Activated CD4-positive, CD25-positive, alpha-beta regulatory T cell treated with anti-CD3 and anti-CD28 coated beads, Interleukin-2, amount 50 U/mL, for 24 hours (primary cell): ENCODE measurements around the gene DUSP1.
"Not testable (repeated sequence)": the region's sequence is repeated elsewhere in the genome, so short reads cannot be mapped to it uniquely, and the experiment has no call there.

Experiments used
- ATAC-seq, 2 donors: fragments of 150-1000 bp; cut with Tn5 transposase; one replicate each; pipeline ENCODE4 v1.10.0; 2021; ENCODE audit warnings: mild to moderate bottlenecking in 1 of 2, moderate library complexity in 1 of 2

The DUSP1 gene

DNA sequence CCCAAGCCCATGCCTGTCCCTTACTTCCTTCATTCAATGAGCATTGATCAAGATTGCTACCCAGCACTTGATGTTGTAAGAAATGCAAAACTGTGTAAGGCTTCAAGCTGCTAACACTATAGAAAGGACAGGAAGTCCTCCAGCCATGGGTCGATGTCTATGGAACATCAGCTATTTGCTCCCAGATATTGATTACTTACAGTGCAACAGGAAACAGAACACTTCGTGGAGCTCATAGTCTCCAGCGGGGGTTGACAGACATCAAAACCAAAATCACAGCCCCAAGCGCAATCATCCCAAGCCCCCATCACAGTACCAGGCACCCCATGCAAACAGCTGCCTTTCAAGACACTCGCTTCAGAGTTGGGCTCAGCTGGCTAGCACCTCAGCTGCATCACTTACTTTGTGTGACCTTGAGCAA lies 26.8 kb upstream of the DUSP1 start:
- peak in 1 of 2 donors; percentile 28 for ATAC-seq

DNA sequence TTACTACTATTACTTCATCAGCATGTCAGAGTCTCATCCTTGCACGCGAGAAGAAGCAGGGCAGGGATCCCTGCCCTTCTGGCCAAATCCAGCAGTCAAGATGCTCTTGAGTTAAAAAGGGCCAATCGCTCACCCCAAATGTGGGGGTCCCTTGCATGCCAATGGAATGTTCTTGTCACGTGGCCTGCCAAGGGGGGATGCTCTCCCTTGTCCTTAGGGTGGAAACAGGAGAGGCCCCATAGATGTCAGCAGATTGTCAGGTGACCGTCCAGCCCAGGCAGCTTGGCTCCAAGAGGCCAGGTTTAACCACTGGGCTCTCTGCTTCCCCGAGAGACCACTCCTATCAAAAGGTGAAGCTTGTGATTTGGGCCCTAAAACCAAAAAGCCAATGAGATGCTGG lies 25.3 kb upstream of the DUSP1 start:
- ATAC-seq, result no peak

DNA sequence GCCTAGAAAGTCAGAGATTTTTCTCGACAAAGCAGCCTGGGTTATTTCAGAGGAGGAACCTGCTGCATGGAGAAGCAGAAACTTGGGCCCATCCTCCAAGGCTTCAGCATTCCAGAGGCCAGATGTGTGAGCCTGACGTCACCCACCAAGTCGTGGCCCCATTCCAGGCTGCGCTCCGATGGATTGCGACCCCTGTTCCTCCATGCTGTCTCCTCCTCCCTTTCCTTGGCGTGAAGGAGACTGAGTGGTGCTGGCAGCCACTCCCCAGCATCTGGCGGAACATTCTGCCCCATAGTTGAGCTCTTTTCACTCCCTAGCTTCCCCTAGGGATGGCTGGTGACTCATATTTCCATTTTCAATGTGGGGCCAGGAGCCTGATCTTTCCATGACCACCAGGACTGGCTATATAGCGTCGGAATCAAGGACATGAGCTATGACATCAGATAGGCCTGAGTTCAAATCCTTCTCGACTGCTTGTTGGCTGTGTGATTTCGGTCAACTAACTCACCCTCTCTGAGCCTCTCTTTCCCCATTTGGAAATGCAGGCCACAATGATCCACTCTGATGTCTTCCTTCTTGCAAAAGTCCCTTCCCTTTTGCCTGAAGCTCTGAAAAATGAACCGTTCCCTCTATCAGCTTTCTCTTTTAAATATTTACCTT lies 24.5 kb upstream of the DUSP1 start:
- ATAC-seq, result no peak

DNA sequence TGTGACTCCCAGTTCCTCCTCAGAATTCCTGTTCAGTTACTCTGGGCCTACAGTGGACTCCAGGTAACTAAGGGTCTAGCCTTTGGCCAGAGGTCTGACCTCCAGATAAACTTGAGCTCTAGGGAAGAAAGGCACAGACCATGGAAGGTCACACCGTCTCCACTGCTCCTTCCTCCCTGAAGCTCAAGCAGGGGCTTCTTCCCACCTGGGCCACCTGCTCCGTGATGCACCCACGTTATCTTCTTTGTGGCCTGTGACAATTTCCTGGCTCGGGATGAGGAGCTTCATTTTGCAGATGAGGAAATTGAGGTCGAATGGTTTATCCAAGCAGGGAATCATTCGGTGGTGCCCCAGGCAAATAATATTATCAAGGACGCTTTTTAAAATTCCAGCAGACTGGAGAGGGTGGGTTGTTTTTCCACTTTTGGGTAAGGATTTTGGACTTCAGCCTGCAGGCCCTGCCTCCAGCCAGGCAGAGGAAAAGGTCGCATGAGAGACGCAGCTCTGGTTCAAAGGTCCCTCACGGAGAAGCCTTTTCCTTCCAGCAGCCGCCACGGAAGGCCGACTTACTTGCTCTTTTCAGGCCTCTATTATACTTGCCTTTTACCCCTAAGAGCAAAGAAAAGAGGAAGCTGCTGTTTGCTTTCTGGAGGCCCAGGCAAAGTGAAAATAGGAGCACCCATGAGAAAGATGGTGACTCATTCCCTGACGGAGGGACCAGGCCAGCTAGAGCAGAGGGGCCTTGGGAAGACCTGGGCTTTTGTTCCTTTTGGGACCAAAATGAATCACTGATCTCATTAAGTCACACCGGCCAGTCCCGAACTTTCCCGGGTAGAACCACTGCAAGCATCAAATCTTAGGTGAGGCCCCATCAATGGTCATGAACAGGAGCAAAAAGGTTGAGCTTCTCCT lies 22.8 kb upstream of the DUSP1 start:
- no peak for ATAC-seq

DNA sequence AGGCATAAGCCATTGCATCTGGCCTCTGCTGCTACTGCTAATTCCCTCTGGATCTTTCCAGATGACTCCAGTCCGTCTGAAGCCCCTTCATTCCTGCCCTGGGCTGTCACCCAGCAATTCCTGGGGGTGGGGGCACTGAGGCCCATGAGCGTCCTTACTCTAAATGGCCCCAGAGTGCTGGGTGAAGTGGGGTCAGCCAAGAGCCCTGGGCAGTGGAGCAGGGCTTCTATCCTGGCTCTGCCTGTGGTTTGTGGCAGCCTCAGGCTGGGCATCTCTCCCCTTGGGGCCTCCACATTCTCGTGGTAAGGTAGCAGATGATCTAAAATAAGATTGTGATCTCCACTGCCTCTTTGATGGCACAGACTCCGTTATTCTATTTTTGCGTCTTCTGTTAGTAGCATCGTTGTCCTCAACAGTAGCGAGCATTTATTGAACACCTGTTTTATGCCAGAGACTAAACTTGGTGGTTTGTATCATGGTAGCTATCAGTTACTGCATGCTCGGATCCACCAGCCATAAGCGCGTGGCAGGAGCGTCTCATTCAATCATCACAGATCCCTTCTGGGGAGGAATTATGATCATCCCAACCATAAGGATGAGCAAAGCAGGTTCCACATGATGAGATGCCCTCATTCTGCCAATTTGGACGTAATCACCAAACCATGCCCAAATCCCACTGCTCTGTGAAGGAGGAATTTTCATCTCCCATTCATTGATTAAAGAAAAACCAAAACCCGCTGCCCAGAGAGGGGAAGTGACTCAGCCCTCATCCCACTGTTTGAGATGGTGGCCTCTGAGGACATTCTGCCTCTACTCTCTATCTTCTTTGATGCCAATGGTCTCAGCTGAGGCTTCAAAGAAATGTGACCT lies 21.9 kb upstream of the DUSP1 start:
- ATAC-seq, result no peak

DNA sequence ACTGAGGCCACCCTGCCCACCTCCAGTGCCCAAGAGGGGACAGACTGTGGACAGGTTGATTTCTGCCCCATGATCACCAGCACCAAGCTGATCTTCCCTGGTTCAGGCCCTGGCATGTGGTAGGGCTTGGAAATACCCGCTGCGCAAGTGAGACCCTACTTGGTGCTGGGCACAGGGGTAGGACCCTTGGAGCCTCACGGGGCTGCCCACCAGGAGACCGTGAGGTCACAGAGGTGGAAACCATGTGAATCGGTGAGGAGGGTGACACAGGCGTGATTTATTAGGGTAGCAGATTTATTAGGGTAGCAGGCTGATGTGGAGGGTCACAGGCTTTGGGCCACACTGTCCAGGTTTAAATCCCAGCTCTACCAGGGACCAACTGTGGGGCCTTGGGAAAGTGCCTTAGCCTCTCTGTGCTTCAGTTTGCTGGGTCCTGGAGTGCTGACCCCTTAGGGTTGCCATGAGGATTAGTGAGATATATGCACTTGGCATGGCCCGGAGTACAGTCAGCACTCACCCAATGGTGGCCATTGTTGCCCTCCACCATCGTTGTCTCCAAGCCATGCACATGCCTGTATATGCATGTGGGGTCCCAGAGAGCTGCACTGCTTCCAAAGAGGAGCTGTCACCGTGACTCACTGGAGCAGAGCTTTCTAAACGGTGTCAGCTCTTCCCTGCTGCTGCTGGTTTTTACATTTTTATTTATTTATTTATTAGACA lies 20.9 kb upstream of the DUSP1 start:
- no peak for ATAC-seq

DNA sequence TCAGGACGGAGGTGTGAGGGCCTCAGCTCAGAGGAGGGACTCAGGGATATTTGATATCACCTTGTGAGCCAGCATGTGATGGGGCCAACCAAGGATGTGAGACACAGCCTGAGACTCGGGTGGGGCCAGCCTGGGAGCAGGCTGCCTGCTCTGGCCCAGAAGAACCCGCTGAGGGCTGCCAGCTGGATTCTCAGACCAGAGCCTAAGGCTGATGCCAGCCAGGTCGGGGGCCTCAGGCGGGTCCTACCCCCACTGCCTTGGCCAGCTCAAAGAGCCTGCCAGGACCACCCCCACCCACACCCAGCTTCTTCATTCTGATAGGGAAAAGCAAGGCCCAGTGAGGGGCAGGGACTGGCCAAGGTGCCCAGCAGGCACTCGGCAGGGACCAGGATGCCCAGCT lies 20.3 kb upstream of the DUSP1 start:
- no peak for ATAC-seq

DNA sequence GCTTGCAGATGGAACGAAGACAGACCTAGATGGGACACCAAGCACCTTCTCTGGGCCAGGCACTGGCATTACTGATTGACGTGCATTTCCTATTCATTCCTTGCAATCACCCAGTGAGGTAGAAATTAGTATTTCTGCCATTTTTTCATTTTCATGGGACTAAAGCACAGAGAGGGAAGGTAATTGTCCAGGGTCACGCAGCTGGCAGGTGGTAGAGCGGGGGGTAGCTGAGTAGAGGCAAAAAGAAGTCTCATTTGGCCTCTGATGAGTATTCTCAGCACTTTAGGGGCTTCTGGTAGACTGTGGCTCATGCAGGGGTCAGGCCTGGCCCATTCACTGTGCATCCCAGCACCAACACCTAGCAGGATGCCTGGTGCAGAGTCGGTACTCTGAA lies 19.5 kb upstream of the DUSP1 start:
- no peak for ATAC-seq

DNA sequence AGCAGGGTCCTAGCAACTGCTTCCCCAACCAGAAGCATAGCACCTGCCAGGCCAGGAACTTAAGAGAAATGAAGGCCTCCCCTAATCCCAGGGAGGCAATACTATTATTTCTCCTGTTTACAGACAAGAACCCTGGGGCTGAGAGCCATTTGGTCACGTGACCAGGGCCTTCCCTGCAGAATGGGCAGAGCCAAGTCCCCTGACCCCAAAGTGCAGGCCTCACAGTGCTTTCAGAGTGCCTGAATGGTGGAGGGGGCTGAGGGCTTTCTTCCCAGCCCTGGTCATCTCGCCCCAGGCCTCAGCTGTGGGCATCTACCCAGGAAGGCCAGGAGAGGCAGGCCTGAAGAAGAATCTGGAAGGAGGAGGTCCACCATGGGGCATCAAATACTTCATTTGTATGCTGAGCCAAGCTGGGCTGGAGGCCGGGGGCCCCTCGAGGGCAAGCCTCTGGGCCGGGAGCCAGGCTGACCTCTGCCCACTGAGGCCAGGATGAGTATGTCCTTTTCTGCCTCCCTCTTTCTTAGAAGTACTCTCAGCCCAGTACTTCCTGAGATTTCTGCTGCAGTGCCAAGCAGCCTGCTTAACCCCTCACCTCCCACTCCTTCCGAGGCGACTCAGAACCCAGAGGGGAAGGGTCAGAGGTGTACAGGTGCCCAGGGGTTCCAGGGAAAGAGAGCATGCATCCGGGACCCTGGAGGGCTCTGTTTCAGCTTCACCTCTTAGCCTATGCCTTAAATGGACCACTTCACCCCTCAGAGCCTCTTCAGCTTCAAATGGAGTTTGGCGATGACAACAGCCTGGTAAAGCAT lies 18.9 kb upstream of the DUSP1 start:
- no peak for ATAC-seq

DNA sequence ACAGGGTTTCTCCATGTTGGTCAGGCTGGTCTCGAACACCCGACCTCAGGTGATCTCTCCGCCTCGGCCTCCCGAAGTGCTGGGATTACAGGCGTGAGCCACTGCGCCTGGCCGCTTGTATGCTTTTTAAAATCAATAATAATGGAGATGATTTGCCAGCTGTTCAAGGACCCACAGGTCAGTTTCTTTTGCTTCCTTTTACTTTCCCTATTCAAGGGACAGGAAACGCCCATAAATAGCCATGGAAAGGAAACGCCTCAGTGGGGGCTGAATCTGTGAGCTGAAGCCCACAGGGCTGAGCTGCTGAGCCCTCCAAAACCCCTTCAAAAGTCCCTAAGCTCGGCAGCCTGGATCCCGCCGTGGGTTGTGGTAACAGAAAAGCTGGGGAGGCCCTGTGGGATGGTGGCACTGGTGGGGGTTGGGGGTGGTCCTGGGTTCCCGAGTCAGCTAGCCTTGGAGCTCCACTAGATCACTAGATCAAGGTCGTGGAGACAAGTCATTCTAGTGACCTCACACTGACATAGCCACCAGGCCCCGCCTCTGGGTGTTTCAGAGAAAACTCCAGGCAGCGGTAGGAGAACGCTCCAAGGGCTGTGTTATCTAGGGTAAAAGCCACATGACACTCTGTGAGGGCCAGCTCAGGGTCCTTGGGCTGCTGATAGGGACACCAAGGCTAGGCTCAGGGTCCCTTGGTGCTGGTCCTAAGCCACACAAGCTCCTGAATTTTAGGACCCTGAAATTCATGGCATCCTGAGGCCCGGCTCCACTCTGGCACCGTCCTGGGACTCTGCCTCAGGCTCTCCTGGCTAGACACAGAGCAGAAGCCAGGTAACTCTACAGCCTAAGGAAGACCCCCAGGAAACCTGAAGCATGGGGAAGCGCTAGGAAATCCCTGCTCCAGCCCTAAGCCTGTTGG lies 18.0 kb upstream of the DUSP1 start:
- peak in 1 of 2 donors; percentile 17 for ATAC-seq

DNA sequence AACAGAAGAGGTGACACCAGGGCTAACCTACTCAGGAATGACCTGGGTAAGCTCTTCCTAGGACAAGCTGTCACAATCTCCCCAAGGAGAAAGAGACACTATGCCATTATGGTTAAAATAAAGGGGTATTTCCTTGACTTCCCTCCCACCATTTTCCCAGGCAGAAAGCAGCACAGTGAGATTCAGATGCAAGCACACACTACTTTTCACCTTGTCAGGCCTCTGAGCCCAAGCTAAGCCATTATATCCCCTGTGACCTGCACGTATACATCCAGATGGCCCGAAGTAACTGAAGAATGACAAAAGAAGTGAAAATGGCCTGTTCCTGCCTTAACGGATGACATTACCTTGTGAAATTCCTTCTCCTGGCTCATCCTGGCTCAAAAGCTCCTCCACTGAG lies 16.5 kb upstream of the DUSP1 start:
- ATAC-seq, result not testable (repeated sequence)

DNA sequence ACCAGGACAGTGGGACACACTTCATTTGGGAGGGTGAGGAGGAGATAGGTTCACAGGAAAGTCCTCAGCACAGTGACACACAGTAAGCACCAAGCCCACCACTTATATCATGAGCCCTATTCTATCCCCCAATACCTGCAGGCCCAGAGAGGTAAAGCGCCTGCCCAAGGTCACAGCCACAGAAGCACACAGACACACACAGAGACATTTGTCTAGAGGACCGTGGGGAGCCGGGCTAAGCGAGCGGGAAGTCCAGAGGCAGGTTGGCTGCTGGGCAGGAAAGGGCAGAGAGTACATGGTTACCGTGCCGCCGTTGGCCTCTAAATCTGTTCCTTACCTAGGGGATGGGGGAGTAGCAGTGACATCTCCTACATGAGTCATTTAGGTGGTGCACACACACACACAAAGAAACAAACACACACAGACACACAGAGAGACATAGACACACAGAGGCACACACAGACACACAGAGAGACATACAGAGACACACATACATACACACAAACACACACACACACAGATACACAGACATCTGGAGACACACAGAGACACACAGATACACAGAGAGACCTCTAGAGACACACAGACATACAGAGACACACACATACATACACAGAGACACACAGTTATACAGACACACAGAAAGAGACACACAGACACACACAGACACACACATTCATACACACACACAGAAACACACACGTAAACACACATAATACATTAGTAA lies 15.9 kb upstream of the DUSP1 start:
- ATAC-seq, result no peak

DNA sequence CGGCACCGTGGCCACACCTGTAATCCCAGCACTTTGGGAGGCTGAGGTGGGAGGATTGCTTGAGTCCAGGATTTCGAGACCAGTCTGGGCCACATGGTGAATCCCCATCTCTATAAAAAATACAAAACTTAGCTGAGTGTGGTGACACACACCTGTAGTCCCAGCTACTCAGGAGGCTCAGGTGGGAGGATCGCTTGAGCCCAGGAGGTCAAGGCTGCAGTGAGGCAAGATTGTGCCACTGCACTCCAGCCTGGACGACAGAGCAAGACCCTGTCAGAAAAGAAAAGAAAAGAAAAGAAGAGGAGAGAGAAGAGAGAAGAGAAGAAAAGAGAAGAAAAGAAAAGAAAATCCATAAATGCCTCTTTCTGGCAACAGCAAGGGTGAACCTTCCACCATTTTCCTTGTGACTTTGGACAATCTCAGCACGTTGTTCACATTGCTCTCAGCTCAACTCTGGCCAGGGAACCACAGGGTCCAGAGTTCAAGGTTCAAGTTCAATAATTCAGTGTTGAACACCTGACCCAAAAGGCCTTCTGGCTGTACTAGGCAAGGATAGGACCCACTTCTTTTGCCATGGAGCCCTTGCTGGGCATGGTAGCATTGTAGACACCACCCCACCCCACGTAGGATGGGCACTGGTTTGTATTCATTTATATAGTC lies 14.6 kb upstream of the DUSP1 start:
- ATAC-seq, result no peak

DNA sequence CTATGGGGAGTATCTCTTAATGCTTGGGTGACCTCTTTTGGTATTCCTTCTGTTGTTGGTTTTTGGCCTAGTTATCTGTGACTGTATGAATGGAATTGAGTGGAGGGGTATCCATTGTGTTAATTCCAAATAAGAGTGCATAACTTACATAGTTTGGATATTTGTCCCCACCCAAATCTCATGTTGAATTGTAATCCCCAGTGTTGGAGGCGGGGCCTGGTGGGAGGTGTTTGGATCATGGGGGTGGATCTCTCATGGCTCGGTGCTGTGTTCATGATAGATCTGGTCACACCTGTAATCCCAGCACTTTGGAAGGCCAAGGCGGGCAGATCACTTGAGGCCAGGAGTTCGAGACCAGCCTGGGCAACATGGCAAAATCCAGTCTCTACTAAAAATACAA lies 13.2 kb upstream of the DUSP1 start:
- not testable (repeated sequence) for ATAC-seq

DNA sequence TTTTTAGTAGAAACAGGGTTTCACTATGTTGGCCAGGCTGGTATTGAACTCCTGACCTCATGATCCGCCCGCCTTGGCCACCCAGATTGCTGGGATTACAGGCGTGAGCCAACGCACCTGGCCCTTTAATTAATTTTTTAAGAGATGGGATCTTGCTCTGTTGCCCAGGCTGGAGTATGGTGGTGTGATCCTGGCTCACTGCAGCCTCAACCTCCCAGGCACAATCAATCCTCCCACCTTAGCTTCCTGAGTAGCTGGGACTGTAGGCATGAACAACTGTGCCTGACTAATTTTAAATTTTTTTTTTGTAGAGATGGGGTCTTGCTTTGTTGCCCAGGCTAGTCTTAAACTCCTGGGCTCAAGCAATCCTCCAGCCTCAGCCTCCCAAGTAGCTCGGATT lies 12.3 kb upstream of the DUSP1 start:
- ATAC-seq, result not testable (repeated sequence)

DNA sequence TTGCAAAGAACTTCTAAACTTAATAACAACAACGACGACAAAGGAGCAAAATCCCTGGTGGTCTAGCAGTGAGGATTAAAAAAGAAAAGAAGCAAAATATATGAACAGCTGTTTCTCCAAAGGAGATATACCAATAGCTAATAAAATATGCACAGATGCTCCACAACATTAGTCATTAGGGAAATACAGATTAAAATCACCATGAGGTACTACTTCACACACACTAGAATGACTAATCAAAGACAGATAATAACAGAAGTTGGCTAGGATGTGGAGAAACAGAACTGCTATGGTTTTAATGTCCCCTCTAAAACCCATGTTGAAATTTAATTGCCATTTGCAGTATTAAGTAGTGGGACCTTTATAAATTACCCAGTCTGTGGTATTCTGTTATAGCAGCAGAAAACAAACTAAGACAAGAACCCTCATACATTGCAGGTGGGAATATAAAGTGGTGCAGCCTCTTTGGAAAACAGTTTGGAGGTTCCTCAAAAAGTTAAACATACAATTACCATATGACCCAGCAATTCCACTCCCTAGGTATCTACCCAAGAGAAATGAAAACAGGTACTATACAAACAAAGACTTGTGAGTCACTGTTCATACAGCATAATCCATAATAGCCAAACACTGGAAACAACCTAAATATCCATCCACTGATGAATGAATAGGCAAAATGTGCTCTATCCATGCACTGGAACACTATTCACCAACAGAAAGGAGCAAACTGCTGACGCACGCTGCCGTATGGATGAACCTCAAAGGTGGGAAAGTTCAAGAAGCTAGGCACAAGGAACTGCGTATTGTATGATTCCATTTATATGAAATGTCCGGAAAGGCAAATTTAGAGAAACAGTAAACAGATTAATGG lies 11.4 kb upstream of the DUSP1 start:
- ATAC-seq, result peak; percentile 33 to 55

DNA sequence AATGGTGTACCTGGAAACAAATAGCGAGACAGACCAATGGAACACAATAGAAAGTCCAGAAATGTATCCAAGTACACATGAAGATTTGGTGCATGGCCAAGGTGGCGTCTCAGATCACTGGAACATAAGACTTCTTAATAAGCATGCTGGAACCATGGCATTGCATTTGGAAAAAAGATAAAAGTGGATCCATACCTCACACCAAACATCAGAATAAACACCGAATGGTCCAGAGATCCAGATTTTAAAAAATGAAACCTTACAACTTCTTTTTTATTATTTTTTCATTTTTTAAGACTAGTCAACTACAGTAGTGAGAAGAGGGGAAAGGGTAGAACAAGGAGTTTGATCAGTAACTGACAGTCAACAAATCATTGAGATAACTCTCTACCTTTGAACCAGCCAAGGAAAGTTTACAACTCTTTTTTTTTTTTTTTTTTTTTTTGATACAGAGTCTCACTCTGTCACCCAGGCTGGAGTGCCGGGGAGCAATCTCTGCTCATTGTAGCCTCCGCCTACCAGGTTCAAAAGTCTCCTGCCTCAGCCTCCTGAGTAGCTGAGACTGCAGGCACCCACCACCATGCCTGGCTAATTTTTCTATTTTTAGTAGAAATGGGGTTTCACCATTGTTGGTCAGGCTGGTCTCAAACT lies 8.8 kb upstream of the DUSP1 start:
- ATAC-seq, result no peak
